Caco-2 (cell line): Measurements from ENCODE around the gene THBD. TPM values are rescaled to one million over a fixed set of nuclear protein-coding genes. Genes with fewer than 3 reads are reported as not detected.

Source experiments
- BruUV-seq: library from RNA; stranded (reverse); fragments of 400-500 nt; replicated peaks from 2 replicates; lab custom pipeline; 2021; lab: Mats Ljungman, UMichigan
- CTCF ChIA-PET: fragments of 300-600 bp; sonication (Branson Sonifier 250); formaldehyde crosslinking; loops from one replicate; lab custom pipeline; 2022; ENCODE audit warnings: antibody characterized with exemption; lab: Charles Lee
- POLR2A ChIA-PET: fragments of 300-600 bp; sonication (Branson Sonifier 250); formaldehyde crosslinking; loops from one replicate; lab custom pipeline; 2022; ENCODE audit warnings: antibody characterized with exemption; lab: Charles Lee
- DNase-seq, 2 experiments: peaks; one replicate each; pipeline versions ENCODE4 v3.0.0 to v3.0.0-alpha.2; 2020 to 2022
- H3K27me3 ChIP-seq: replicated peaks from 2 replicates; pipeline ENCODE4 v1.6.0; 2011; ENCODE audit warnings: low read length; ENCODE audit not compliant: control insufficient read depth, insufficient read depth
- H3K36me3 ChIP-seq: 2 replicates; pipeline ENCODE4 v1.5.1; 2011; ENCODE audit warnings: low read length; ENCODE audit not compliant: control insufficient read depth, insufficient read depth
- H3K4me1 ChIP-seq: fragments of 250-450 bp; sonication (Bioruptor Pico); 2 replicates; pipeline ENCODE4 v1.5.1; 2020; ENCODE audit warnings: mild to moderate bottlenecking
- H3K4me3 ChIP-seq: 2 replicates; pipeline ENCODE4 v1.5.1; 2011; ENCODE audit warnings: low read depth, mild to moderate bottlenecking, control low read depth, low read length
- H3K9me3 ChIP-seq: fragments of 250-450 bp; sonication (Bioruptor Pico); 2 replicates; pipeline ENCODE4 v1.5.1; 2020; ENCODE audit warnings: mild to moderate bottlenecking, moderate library complexity
- H3K27ac Mint-ChIP-seq: one replicate; pipeline ENCODE4 v1.8.0; 2022; ENCODE audit warnings: mixed read lengths; ENCODE audit not compliant: unreplicated experiment
- H3K27me3 Mint-ChIP-seq: one replicate; pipeline ENCODE4 v1.8.0; 2022; ENCODE audit warnings: mixed read lengths; ENCODE audit not compliant: insufficient read depth, unreplicated experiment
- H3K36me3 Mint-ChIP-seq: one replicate; pipeline ENCODE4 v1.8.0; 2022; ENCODE audit warnings: mild to moderate bottlenecking, mixed read lengths; ENCODE audit not compliant: insufficient read depth, unreplicated experiment
- H3K4me1 Mint-ChIP-seq: one replicate; pipeline ENCODE4 v1.8.0; 2022; ENCODE audit warnings: low read depth, mixed read lengths; ENCODE audit not compliant: unreplicated experiment
- H3K4me3 Mint-ChIP-seq: one replicate; pipeline ENCODE4 v1.8.0; 2022; ENCODE audit warnings: mild to moderate bottlenecking, moderate library complexity, mixed read lengths; ENCODE audit not compliant: unreplicated experiment
- H3K9me3 Mint-ChIP-seq: one replicate; pipeline ENCODE4 v1.8.0; 2022; ENCODE audit warnings: mixed read lengths; ENCODE audit not compliant: unreplicated experiment
- CTCF ChIP-seq, 2 experiments: fragments of 200-600 bp in 1 of 2; IDR thresholded peaks; 1 replicate in 1 of 2; 2 replicates in 1 of 2; pipeline versions ENCODE4 v1.5.1 to v1.8.0; 2011 to 2022; ENCODE audit warnings: antibody characterized with exemption in 1 of 2, control low read depth in 1 of 2, inconsistent platforms in 1 of 2, low read depth in 1 of 2, low read length in 1 of 2, mild to moderate bottlenecking in 1 of 2, moderate library complexity in 1 of 2; ENCODE audit not compliant: insufficient read depth in 1 of 2, severe bottlenecking in 1 of 2, unreplicated experiment in 1 of 2
- intact Hi-C: fragments of 100-400 bp; cut with micrococcal nuclease; formaldehyde crosslinking; loops from one replicate; pipeline ENCODE4 v1.10.0; 2022; ENCODE audit not compliant: unreplicated experiment
- total RNA-seq: library from RNA; stranded (reverse); gene quantifications from 2 replicates; pipeline ENCODE4 v1.2.3, GENCODE V29; 2022

Gene THBD
- total RNA-seq, 1 experiment from 2014 or later = 0.77 TPM

- POLR2A ChIA-PET = no interaction called here
- H3K4me3 ChIP-seq = no peak overlapping the region
- no peaks in the 10 kb centered on the region for H3K27me3 ChIP-seq
- Mint-ChIP-seq H3K36me3 (no peaks in the 10 kb centered on the region), H3K4me1 (peaks cover 6% of the 10 kb centered on the region), H3K27me3 (no peaks in the 10 kb centered on the region), H3K27ac (no peak overlapping the region), H3K4me3 (no peak overlapping the region), H3K9me3 (no peaks in the 10 kb centered on the region)
- no peaks in the 10 kb centered on the region for H3K36me3 ChIP-seq
- no peak for DNase-seq
- no peaks in the 10 kb centered on the region for H3K4me1 ChIP-seq
- no peak for TF ChIP-seq CTCF (IDR thresholded peaks at IDR 0.05; ENCODE audit: insufficient read depth in 1 of 2, low read depth in 1 of 2, low read length in 1 of 2, severe bottlenecking in 1 of 2, unreplicated experiment in 1 of 2)
- no TSS peak for BruUV-seq
- CTCF ChIA-PET = no interaction called here
- intact Hi-C loops = no loop called here
- H3K9me3 ChIP-seq = no peaks in the 10 kb centered on the region
Measured at GRCh38 chr20:23031346-23031745, 18.1 kb downstream of the THBD start.

GRCh38 chr20:23029324-23029723, 20.1 kb downstream of the THBD start:
- no peak overlapping the region for H3K27ac Mint-ChIP-seq
- no peaks in the 10 kb centered on the region for H3K27me3 ChIP-seq
- BruUV-seq = no TSS peak
- no peaks in the 10 kb centered on the region for H3K27me3 Mint-ChIP-seq
- POLR2A ChIA-PET = no interaction called here
- no peaks in the 10 kb centered on the region for H3K9me3 Mint-ChIP-seq
- no peak overlapping the region for H3K4me3 Mint-ChIP-seq
- no peaks in the 10 kb centered on the region for H3K9me3 ChIP-seq
- CTCF ChIA-PET = no interaction called here
- DNase-seq = no peak
- peaks cover 24% of the 10 kb centered on the region for H3K4me1 Mint-ChIP-seq
- intact Hi-C loops = no loop called here
- peaks cover 8% of the 10 kb centered on the region for H3K36me3 Mint-ChIP-seq
- peaks cover 17% of the 10 kb centered on the region for H3K4me1 ChIP-seq
- H3K36me3 ChIP-seq = no peaks in the 10 kb centered on the region
- TF ChIP-seq CTCF (IDR thresholded peaks at IDR 0.05; ENCODE audit: insufficient read depth in 1 of 2, low read depth in 1 of 2, low read length in 1 of 2, severe bottlenecking in 1 of 2, unreplicated experiment in 1 of 2) = no peak
- no peak overlapping the region for H3K4me3 ChIP-seq

- H3K4me1 ChIP-seq = peaks cover 27% of the 10 kb centered on the region
- POLR2A ChIA-PET = no interaction called here
- H3K9me3 ChIP-seq = no peaks in the 10 kb centered on the region
- CTCF ChIA-PET = no interaction called here
- no peaks in the 10 kb centered on the region for H3K27me3 ChIP-seq
- Mint-ChIP-seq H3K36me3 (peaks cover 10% of the 10 kb centered on the region), H3K4me1 (peaks cover 34% of the 10 kb centered on the region), H3K9me3 (no peaks in the 10 kb centered on the region), H3K27ac (no peak overlapping the region), H3K27me3 (no peaks in the 10 kb centered on the region), H3K4me3 (no peak overlapping the region)
- intact Hi-C loops = no loop called here
- TF ChIP-seq CTCF (IDR thresholded peaks at IDR 0.05; ENCODE audit: insufficient read depth in 1 of 2, low read depth in 1 of 2, low read length in 1 of 2, severe bottlenecking in 1 of 2, unreplicated experiment in 1 of 2) = no peak
- no peak overlapping the region for H3K4me3 ChIP-seq
- no TSS peak for BruUV-seq
- no peaks in the 10 kb centered on the region for H3K36me3 ChIP-seq
- DNase-seq = no peak
Measured at GRCh38 chr20:23028392-23028791, 21.1 kb downstream of the THBD start.
